ENCODE measurements around the gene RPS3. TPM values are rescaled to one million over a fixed set of nuclear protein-coding genes. Genes with fewer than 3 reads are reported as not detected.

RPS3 gene
- total and polyA plus RNA-seq, 2 of the 13 experiments (the other 11 are each of a cell fraction or from before 2014, with no cell fraction given), result 2,143 to 3,616 TPM

- TF ChIP-seq ZNF362 (CRISPR knock-in tag; IDR thresholded peaks at IDR 0.05; ENCODE audit: borderline replicate concordance), result no peak
- peak; percentile 61 for TF ChIP-seq ZBTB25 (CRISPR knock-in tag; IDR thresholded peaks at IDR 0.05)
- TF ChIP-seq ZNF367 (CRISPR knock-in tag; IDR thresholded peaks at IDR 0.05; ENCODE audit: borderline replicate concordance), result no peak
- TF ChIP-seq HDAC2 (CRISPR knock-in tag; IDR thresholded peaks at IDR 0.05), result peak; percentile 78
- peak; percentile 92 for TF ChIP-seq FOSL2 (CRISPR knock-in tag; IDR thresholded peaks at IDR 0.05)
- no peak for TF ChIP-seq ZNF616 (CRISPR knock-in tag; IDR thresholded peaks at IDR 0.05; ENCODE audit: low read depth)
- no peak for TF ChIP-seq CC2D1A (CRISPR knock-in tag; IDR thresholded peaks at IDR 0.05)
- TF ChIP-seq ZFP62 (CRISPR knock-in tag; IDR thresholded peaks at IDR 0.05), result no peak
- no peak for TF ChIP-seq HCFC1 (IDR thresholded peaks at IDR 0.05; ENCODE audit: low read depth, low read length)
- TF ChIP-seq ZNF670 (CRISPR knock-in tag; IDR thresholded peaks at IDR 0.05; ENCODE audit: borderline replicate concordance), result no peak
- no peak for TF ChIP-seq ZNF766 (CRISPR knock-in tag; IDR thresholded peaks at IDR 0.05; ENCODE audit: borderline replicate concordance)
- TF ChIP-seq ZNF550 (CRISPR knock-in tag; IDR thresholded peaks at IDR 0.05; ENCODE audit: borderline replicate concordance), result no peak
- no peak for TF ChIP-seq ZBTB4 (CRISPR knock-in tag; IDR thresholded peaks at IDR 0.05; ENCODE audit: borderline replicate concordance)
These were observed 27.1 kb upstream of the RPS3 start (continued) for GRCh38 chr11:75371949-75372876.

All from HepG2 (cell line).